WI38 (cell line): Measurements from ENCODE around the gene CASP8AP2.

Experiments used
- H3K4me3 ChIP-seq: 2 replicates; pipeline ENCODE4 v1.5.1; 2011; ENCODE audit warnings: low read depth, mild to moderate bottlenecking, control low read depth, low read length
- TF ChIP-seq, protein P1 (sequence below): IDR thresholded peaks from 2 replicates; pipeline ENCODE4 v1.5.1; 2012; ENCODE audit warnings: low read depth, mild to moderate bottlenecking, control low read depth, low read length

CASP8AP2 gene

DNA sequence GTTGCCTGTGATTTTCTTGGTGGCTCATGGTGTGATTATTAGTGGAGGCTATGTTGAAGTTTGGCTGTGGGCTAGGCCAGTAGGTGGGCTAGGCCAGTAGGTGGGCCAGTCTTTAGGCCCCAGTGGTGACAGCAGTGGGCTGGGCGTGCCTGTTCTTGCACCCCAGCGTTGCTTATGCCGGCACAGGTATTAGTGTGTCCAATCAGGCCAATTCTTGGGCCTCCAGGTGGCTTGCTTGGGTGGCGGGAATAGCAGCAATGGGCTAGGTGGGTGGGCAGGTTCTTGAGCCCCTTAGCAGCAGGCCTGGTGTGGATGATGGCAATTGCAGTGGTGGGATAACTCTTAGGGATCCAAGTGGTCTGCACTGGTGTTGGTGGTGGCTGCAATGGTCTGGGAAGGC lies 87.5 kb downstream of the CASP8AP2 start:
- TF ChIP-seq, protein P1, sequence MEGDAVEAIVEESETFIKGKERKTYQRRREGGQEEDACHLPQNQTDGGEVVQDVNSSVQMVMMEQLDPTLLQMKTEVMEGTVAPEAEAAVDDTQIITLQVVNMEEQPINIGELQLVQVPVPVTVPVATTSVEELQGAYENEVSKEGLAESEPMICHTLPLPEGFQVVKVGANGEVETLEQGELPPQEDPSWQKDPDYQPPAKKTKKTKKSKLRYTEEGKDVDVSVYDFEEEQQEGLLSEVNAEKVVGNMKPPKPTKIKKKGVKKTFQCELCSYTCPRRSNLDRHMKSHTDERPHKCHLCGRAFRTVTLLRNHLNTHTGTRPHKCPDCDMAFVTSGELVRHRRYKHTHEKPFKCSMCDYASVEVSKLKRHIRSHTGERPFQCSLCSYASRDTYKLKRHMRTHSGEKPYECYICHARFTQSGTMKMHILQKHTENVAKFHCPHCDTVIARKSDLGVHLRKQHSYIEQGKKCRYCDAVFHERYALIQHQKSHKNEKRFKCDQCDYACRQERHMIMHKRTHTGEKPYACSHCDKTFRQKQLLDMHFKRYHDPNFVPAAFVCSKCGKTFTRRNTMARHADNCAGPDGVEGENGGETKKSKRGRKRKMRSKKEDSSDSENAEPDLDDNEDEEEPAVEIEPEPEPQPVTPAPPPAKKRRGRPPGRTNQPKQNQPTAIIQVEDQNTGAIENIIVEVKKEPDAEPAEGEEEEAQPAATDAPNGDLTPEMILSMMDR: no peak
- no peak overlapping the region for H3K4me3 ChIP-seq

DNA sequence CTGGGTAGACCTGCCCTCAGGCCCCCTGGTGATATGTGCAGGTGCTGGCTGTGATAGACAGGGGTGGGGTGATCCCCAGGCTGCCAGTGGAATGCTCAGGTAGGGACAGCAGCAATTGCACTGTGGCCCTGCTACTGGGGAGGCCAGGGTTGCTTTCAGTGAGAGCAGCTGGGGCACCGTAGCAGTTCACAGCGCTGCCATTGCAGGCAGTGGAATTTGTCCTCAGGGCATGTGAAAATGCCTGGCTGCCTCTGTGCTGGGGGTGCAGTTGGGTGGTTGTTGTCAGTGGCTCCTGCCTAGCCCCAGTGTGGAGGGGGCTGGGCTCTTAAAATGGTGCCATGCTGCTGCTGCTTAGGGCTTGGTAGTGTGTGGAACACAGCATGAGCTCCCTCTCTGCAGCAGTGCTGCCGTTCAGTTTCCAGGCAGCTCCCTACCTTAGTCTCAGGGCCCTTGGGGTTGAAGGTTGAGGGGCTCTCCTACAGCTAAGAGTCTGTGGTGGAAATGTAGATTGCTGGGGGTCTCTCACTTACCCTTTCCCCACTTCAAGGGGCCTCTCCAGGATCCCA lies 88.2 kb downstream of the CASP8AP2 start:
- TF ChIP-seq, protein P1: no peak

More for the DNA sequence above, 88.2 kb downstream of the CASP8AP2 start:
- H3K4me3 ChIP-seq: no peak overlapping the region
